Bronchial epithelial cell (primary cell): ENCODE results near the gene DEF6. TPM values are rescaled to one million over a fixed set of nuclear protein-coding genes. Genes with fewer than 3 reads are reported as not detected.

Experiments used
- DNase-seq: peaks from one replicate; pipeline ENCODE4 v3.0.0-alpha.2; 2010; ENCODE audit warnings: low read depth
- FAIRE-seq: peaks from 2 replicates; lab custom pipeline; 2011; peaks lifted over from hg19 to GRCh38; lab: Jason Lieb, UNC
- H3K27me3 ChIP-seq: 2 replicates; pipeline ENCODE4 v1.5.1; 2011; ENCODE audit warnings: low read length; ENCODE audit not compliant: control insufficient read depth, insufficient read depth
- H3K36me3 ChIP-seq: 2 replicates; pipeline ENCODE4 v1.5.1; 2011; ENCODE audit warnings: low read length; ENCODE audit not compliant: control insufficient read depth, insufficient read depth
- H3K4me3 ChIP-seq: 2 replicates; pipeline ENCODE4 v1.5.1; 2011; ENCODE audit warnings: mild to moderate bottlenecking, low read depth, low read length, control low read depth
- CTCF ChIP-seq: IDR thresholded peaks from 2 replicates; pipeline ENCODE4 v1.5.1; 2011; ENCODE audit warnings: mild to moderate bottlenecking, moderate library complexity, low read length, control low read depth, inconsistent platforms; ENCODE audit not compliant: insufficient read depth, severe bottlenecking
- total RNA-seq: library from RNA; depleted of rRNA; stranded (reverse); fragments of >200 nt; gene quantifications from 2 replicates; pipeline ENCODE4 v1.2.1, GENCODE V29; 2014

Gene DEF6
- total RNA-seq, 1 donor from 2014 or later, result 25.0 TPM

- peak; percentile 32 for DNase-seq
- no peak for TF ChIP-seq CTCF
- peak; percentile 60 for FAIRE-seq
- Histone ChIP-seq H3K27me3 (no peaks in the 10 kb centered on the region), H3K4me3 (no peak overlapping the region), H3K36me3 (peaks cover 12% of the 10 kb centered on the region)
These were observed 62.2 kb downstream of the DEF6 start for GRCh38 chr6:35359744-35360348.

GRCh38 chr6:35360349-35361138 is 62.9 kb downstream of the DEF6 start:
- peak; percentile 76 for DNase-seq

GRCh38 chr6:35362200-35362599 is 64.6 kb downstream of the DEF6 start:
- DNase-seq (no peak), FAIRE-seq (no peak)
- Histone ChIP-seq H3K36me3 (peaks cover 2% of the 10 kb centered on the region), H3K4me3 (no peak overlapping the region), H3K27me3 (no peaks in the 10 kb centered on the region)
- no peak for TF ChIP-seq CTCF

More at GRCh38 chr6:35360349-35361138, 62.9 kb downstream of the DEF6 start:
- no peak for TF ChIP-seq CTCF
- no peak overlapping the region for H3K4me3 ChIP-seq
- peaks cover 9% of the 10 kb centered on the region for H3K36me3 ChIP-seq
- H3K27me3 ChIP-seq, result no peaks in the 10 kb centered on the region
- FAIRE-seq, result peak; percentile 99

- no peak overlapping the region for H3K4me3 ChIP-seq
These were observed 65.7 kb downstream of the DEF6 start for GRCh38 chr6:35363293-35363750.

GRCh38 chr6:35365594-35366203 is 68.1 kb downstream of the DEF6 start:
- no peak for TF ChIP-seq CTCF
- no peak overlapping the region for H3K4me3 ChIP-seq
- FAIRE-seq (no peak), DNase-seq (peak; percentile 67)
- no peaks in the 10 kb centered on the region for H3K27me3 ChIP-seq
- peaks cover 1% of the 10 kb centered on the region for H3K36me3 ChIP-seq

More at GRCh38 chr6:35363293-35363750, 65.7 kb downstream of the DEF6 start:
- no peaks in the 10 kb centered on the region for H3K27me3 ChIP-seq
- peaks cover 1% of the 10 kb centered on the region for H3K36me3 ChIP-seq
- peak; percentile 82 for FAIRE-seq
- no peak for TF ChIP-seq CTCF
- DNase-seq, result no peak
